ENCODE results near the gene MICAL3. TPM values are rescaled to one million over a fixed set of nuclear protein-coding genes. Genes with fewer than 3 reads are reported as not detected.

The MICAL3 gene
- total and polyA plus RNA-seq, 2 experiments from 2014 or later, result 27.3 to 76.9 TPM

DNA sequence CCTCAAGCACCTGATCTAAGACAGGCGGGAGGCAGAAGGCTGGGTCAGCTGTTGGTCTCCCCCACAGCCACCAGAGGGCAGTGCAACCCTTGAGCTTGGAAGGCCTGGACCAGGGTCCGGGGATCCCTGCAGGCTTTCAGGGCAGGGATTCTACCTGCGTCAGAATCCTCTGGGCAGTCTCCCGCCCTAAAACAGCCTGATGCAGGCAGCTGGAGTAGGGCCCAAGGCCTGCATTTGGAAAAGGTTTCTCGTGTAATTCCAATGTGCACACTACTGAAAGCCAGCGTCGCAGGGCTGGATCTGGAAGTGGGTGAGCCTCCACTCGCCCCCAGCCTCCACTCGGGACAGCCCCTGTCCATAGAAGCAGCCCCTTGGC, 281.8 kb downstream of the MICAL3 start:
- Histone ChIP-seq H3K9me3 (ENCODE audit: low read depth) (no peaks in the 10 kb centered on the region), H3K27me3 (no peaks in the 10 kb centered on the region), H3K27ac (no peak overlapping the region), H3K4me3 (no peak overlapping the region), H3K36me3 (no peaks in the 10 kb centered on the region), H3K4me1 (ENCODE audit: low read depth) (no peaks in the 10 kb centered on the region)
- TF ChIP-seq, protein P1, sequence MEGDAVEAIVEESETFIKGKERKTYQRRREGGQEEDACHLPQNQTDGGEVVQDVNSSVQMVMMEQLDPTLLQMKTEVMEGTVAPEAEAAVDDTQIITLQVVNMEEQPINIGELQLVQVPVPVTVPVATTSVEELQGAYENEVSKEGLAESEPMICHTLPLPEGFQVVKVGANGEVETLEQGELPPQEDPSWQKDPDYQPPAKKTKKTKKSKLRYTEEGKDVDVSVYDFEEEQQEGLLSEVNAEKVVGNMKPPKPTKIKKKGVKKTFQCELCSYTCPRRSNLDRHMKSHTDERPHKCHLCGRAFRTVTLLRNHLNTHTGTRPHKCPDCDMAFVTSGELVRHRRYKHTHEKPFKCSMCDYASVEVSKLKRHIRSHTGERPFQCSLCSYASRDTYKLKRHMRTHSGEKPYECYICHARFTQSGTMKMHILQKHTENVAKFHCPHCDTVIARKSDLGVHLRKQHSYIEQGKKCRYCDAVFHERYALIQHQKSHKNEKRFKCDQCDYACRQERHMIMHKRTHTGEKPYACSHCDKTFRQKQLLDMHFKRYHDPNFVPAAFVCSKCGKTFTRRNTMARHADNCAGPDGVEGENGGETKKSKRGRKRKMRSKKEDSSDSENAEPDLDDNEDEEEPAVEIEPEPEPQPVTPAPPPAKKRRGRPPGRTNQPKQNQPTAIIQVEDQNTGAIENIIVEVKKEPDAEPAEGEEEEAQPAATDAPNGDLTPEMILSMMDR (IDR thresholded peaks at IDR 0.05; ENCODE audit: low read depth, low read length), result peak; percentile 80
- DNase-seq (ENCODE audit: low read depth in 1 of 2, low spot score in 1 of 2), result peak; percentile 80 to 83

DNA sequence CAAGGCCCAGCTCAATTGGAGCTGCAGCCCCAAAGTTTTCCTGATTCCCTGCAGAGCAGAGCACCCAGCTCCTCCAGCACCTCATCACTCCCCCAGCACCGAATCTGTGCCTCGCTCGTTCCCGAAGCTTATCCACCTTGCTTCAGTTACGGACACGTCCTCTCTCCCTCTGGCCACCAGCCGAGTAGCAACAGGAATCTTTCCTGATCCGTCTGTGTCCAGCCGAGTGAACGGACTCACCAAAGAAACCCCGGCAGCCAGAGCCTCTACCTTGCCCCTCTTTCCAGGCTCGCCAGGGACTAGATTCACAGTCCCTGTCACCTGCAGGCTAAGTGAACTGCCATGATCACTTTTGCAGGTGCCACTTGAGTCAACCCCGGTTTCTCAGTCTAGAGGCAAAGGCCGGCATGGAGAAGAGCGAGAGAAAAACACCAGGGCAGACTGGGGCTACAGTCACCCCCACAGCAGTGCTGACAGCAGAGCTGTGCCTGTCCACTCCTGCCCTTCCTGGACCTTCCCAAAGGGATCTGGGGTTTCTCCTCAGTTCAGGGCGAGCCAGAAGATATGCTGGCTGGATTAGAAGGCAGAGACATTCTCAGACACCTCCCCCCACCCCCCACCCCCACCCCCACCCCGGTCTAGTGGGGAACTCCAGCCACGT, 282.4 kb downstream of the MICAL3 start:
- Histone ChIP-seq H3K36me3 (no peaks in the 10 kb centered on the region), H3K4me3 (no peak overlapping the region), H3K27ac (no peak overlapping the region), H3K4me1 (ENCODE audit: low read depth) (no peaks in the 10 kb centered on the region), H3K9me3 (ENCODE audit: low read depth) (no peaks in the 10 kb centered on the region), H3K27me3 (no peaks in the 10 kb centered on the region)
- TF ChIP-seq, protein P1 (IDR thresholded peaks at IDR 0.05; ENCODE audit: low read depth, low read length), result no peak
- no peak for DNase-seq (ENCODE audit: low read depth in 1 of 2, low spot score in 1 of 2)

DNA sequence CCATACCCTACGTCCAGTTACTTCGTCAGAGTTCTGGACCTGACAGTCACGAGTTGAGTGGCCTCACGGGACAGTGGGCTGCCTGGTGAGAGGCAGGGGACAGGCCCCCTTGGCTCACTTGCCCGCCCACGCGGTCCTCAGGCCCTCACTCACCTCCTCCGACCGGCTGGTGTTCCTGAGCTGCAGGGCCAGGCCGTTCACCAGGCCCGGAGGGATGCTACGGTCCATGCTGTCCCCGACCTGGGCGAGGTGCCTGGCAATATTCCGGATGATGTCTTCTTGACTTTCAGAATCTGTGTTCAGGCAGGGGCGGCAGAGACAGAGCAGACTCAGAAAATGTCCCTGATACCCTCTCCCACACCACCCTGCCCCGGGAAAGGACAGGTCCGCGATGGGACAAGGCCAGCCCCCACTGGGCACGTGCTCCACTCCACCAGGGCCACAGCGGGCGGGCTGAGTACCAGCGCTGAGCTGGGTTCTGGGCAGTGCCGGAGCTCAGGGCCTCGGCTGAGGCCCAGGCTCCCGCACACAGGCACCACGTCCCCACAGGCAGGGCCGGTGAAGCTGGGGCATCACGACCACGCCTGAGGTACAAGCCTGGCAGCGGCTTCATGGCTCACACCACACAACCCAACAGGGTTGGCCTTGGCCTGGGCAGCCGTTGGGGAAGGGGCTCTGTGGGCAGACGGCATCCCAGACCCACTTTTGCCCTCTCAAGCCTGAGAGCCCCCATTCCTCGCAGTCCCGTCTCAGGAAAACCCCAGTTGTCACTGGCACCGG, 285.0 kb downstream of the MICAL3 start:
- DNase-seq (ENCODE audit: low read depth in 1 of 2, low spot score in 1 of 2), result no peak
- H3K27ac ChIP-seq, result no peak overlapping the region
- H3K36me3 ChIP-seq, result peaks cover 3% of the 10 kb centered on the region
- no peaks in the 10 kb centered on the region for H3K9me3 ChIP-seq (ENCODE audit: low read depth)
- TF ChIP-seq, protein P1 (IDR thresholded peaks at IDR 0.05; ENCODE audit: low read depth, low read length), result no peak
- H3K27me3 ChIP-seq, result no peaks in the 10 kb centered on the region
- no peaks in the 10 kb centered on the region for H3K4me1 ChIP-seq (ENCODE audit: low read depth)
- no peak overlapping the region for H3K4me3 ChIP-seq

DNA sequence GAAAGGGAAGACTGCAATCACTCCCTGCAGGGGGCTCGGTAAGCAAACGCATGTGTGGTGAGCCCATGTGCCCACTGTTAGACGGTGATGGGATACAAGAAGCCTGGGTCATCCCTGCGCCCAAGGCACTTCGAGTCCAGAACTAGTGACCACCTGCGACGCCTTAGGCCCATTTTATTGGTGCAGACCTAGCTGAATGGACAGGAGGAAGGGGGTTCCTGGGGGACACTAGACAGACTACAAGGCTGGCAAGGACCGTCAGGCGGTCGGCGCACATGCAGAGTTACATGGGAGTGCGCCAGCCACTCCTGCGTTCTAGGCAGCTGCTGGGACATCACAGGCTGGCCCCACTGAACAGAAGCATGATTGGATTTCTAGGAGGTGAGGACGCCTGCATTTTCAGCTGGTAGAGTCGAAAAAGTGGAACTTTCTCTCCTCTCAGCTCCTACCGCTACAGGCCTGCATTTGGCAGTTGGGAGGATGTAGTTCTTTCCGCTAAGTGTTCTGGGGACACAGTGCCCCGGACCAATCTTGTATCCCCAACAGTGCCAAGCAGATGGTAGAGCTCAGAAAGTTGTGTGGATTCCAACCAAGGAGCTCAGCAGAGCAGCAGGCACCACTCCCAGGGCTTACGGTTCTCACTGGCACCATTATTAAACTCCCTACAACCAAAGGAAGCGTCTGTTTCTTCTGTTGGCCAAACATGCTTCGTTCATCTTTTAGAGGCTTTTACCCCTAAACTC, 285.8 kb downstream of the MICAL3 start:
- H3K4me1 ChIP-seq (ENCODE audit: low read depth), result no peaks in the 10 kb centered on the region
- TF ChIP-seq, protein P1 (IDR thresholded peaks at IDR 0.05; ENCODE audit: low read depth, low read length), result no peak
- no peak overlapping the region for H3K4me3 ChIP-seq
- H3K27ac ChIP-seq, result no peak overlapping the region
- H3K36me3 ChIP-seq, result peaks cover 11% of the 10 kb centered on the region
- H3K9me3 ChIP-seq (ENCODE audit: low read depth), result no peaks in the 10 kb centered on the region
- DNase-seq (ENCODE audit: low read depth in 1 of 2, low spot score in 1 of 2), result no peak
- no peaks in the 10 kb centered on the region for H3K27me3 ChIP-seq

Other genes with a start within 250 kb of the MICAL3 start
- 35.6 and 45.5 TPM in 2 replicates for gene PEX26, start 53.4 kb upstream of the MICAL3 start, total RNA-seq
- gene PEX26, start 53.4 kb upstream of the MICAL3 start, polyA plus RNA-seq, result 5.4 and 6.8 TPM in 2 replicates
- 1.1 TPM in 2 replicates for gene TUBA8, start 86.2 kb upstream of the MICAL3 start, total RNA-seq
- gene TUBA8, start 86.2 kb upstream of the MICAL3 start, polyA plus RNA-seq, result 0.87 and 1.4 TPM in 2 replicates
- gene USP18, start 125.6 kb upstream of the MICAL3 start, total RNA-seq, result 2.3 and 3.2 TPM in 2 replicates
- gene USP18, start 125.6 kb upstream of the MICAL3 start, polyA plus RNA-seq, result 5.6 and 5.8 TPM in 2 replicates